ENCODE measurements around the gene FZD2. TPM values are rescaled to one million over a fixed set of nuclear protein-coding genes. Genes with fewer than 3 reads are reported as not detected.

Gene FZD2
- total and polyA plus RNA-seq, 2 of the 13 experiments (the other 11 are each of a cell fraction or from before 2014, with no cell fraction given): 0.07 to 0.13 TPM

DNA sequence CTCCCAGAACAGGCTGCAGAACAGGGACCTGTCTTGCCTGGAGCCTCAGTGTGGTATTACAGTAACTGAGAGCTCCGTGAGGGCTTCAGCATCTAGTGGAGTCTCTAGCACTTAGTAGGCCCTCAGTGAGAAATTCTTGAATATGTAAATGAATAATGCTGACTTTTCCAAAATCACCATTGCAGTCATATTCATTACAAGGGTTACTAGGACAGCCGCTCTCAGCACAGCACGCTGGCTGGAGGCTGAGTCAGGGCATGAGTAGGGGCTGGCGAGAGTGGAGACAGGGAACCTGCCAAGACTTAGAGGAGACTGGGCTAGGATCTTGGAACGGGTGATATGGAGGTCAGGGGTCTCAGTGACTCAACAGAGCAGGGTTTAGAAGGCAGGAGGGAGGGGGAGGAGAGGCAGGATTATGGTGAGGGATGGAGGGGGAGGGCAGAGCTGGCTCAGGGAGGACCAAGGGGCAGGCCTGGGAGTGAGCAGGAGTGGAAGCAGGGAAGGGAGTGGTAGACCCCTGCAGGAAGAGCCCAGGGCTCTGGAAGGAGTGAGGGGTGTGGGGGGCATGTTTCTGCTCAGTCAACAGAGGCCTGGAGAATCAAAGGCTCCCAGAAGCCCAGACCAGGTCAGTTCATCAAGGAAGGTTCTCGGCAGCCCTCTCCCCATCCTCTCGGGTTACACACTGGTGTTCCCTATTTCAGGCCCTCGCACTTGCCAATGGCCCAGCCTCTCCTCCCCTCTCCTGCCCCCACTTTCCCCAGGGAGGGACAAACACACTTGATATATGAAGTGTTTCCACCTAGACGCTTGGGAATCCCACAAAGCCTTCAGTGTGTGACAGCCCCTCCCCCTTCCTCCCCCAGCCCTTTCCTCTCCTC lies 42.3 kb downstream of the FZD2 start (continued):
- no peak for TF ChIP-seq ZNF646 (CRISPR knock-in tag; IDR thresholded peaks at IDR 0.05)
- no peak for TF ChIP-seq NFE2L2 (IDR thresholded peaks at IDR 0.05; ENCODE audit: low read length)
- TF ChIP-seq ZNF382 (CRISPR knock-in tag; IDR thresholded peaks at IDR 0.05; ENCODE audit: borderline replicate concordance): no peak
- no peak for TF ChIP-seq ZNF101 (CRISPR knock-in tag; IDR thresholded peaks at IDR 0.05; ENCODE audit: borderline replicate concordance, low read depth)
- TF ChIP-seq, protein P1, sequence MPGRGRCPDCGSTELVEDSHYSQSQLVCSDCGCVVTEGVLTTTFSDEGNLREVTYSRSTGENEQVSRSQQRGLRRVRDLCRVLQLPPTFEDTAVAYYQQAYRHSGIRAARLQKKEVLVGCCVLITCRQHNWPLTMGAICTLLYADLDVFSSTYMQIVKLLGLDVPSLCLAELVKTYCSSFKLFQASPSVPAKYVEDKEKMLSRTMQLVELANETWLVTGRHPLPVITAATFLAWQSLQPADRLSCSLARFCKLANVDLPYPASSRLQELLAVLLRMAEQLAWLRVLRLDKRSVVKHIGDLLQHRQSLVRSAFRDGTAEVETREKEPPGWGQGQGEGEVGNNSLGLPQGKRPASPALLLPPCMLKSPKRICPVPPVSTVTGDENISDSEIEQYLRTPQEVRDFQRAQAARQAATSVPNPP (CRISPR knock-in tag; IDR thresholded peaks at IDR 0.05): no peak
- TF ChIP-seq ZNF180 (CRISPR knock-in tag; IDR thresholded peaks at IDR 0.05; ENCODE audit: borderline replicate concordance, low read depth): no peak
